HepG2 (cell line): ENCODE results near the gene ZFP1. TPM values are rescaled to one million over a fixed set of nuclear protein-coding genes. Genes with fewer than 3 reads are reported as not detected.

Experiments
- ATAC-seq: fragments of 200-7000 bp; cut with Tn5 transposase; 3 replicates; pipeline ENCODE4 v1.9.1; 2020; ENCODE audit warnings: mild to moderate bottlenecking, moderate library complexity
- BruUV-seq: library from RNA; stranded (reverse); fragments of 400-500 nt; replicated peaks from 2 replicates; lab custom pipeline; 2021; lab: Mats Ljungman, UMichigan
- CTCF ChIA-PET: fragments of 300-600 bp; formaldehyde crosslinking; extraction: SDS; loops from one replicate; lab custom pipeline; 2021; ENCODE audit warnings: low total read pairs, inconsistent platforms, low intra/inter-chr PET ratio; lab: Yijun Ruan, JAX
- POLR2A ChIA-PET: fragments of 350-600 bp; sonication (Branson Sonifier 250); formaldehyde crosslinking; loops from one replicate; lab custom pipeline; 2020; ENCODE audit warnings: antibody characterized with exemption, inconsistent platforms; lab: Yijun Ruan, JAX
- DNase-seq: peaks from one replicate; pipeline ENCODE4 v3.0.0-alpha.2; 2015; ENCODE audit warnings: low spot score
- FAIRE-seq: peaks from 3 replicates; lab custom pipeline; 2011; peaks lifted over from hg19 to GRCh38; lab: Jason Lieb, UNC
- H2AFZ ChIP-seq: one replicate; pipeline ENCODE4 v1.6.1; 2011; ENCODE audit warnings: low read length, inconsistent platforms
- H3K27ac ChIP-seq: fragments of 300-600 bp; 3 replicates; pipeline ENCODE4 v1.8.0; 2011; ENCODE audit warnings: mixed run types, mild to moderate bottlenecking, mixed read lengths, low read length, inconsistent platforms; ENCODE audit not compliant: insufficient read depth; ENCODE audit errors: extremely low read length
- H3K27me3 ChIP-seq, 2 experiments: fragments of 200-600 bp in 1 of 2; 2 replicates in 1 of 2; 3 replicates in 1 of 2; pipeline versions ENCODE4 v1.6.0 to v1.8.0; 2011; ENCODE audit warnings: low read length in 2 of 2, mild to moderate bottlenecking in 2 of 2, moderate library complexity in 2 of 2, inconsistent platforms in 1 of 2; ENCODE audit not compliant: insufficient read depth in 2 of 2, control insufficient read depth in 1 of 2
- H3K36me3 ChIP-seq, 2 experiments: fragments of 200-600 bp in 1 of 2; replicated peaks in 1 of 2; 2 replicates in 1 of 2; 3 replicates in 1 of 2; pipeline versions ENCODE4 v1.5.1 to v1.8.0; 2011; ENCODE audit warnings: low read length in 2 of 2, inconsistent platforms in 1 of 2; ENCODE audit not compliant: insufficient read depth in 2 of 2, control insufficient read depth in 1 of 2
- H3K4me1 ChIP-seq: 2 replicates; pipeline ENCODE4 v1.5.1; 2012; ENCODE audit warnings: low read length, inconsistent platforms; ENCODE audit not compliant: insufficient read depth
- H3K4me2 ChIP-seq: 2 replicates; pipeline ENCODE4 v1.6.0; 2011; ENCODE audit warnings: low read depth, low read length, inconsistent platforms
- H3K4me3 ChIP-seq, 3 experiments: fragments of 200-600 bp in 1 of 3; sonication (generic), shearing (Covaris generic) in 1 of 3; replicated peaks in 1 of 3; 2 replicates each; pipeline ENCODE4 v1.5.1; 2011 to 2016; ENCODE audit warnings: low read length in 3 of 3, inconsistent platforms in 2 of 3, low read depth in 2 of 3, mild to moderate bottlenecking in 2 of 3, control low read depth in 1 of 3, mixed read lengths in 1 of 3; ENCODE audit not compliant: insufficient read depth in 1 of 3
- H3K79me2 ChIP-seq: one replicate; pipeline ENCODE4 v1.6.1; 2011; ENCODE audit warnings: low read length, inconsistent platforms; ENCODE audit not compliant: insufficient read depth
- H3K9ac ChIP-seq: 2 replicates; pipeline ENCODE4 v1.6.0; 2011; ENCODE audit warnings: mild to moderate bottlenecking, low read depth, low read length, inconsistent platforms; ENCODE audit not compliant: insufficient read depth
- H3K9me3 ChIP-seq: 2 replicates; pipeline ENCODE4 v1.5.1; 2012; ENCODE audit warnings: mild to moderate bottlenecking, low read length
- H4K20me1 ChIP-seq: 2 replicates; pipeline ENCODE4 v1.6.0; 2011; ENCODE audit warnings: inconsistent platforms, mild to moderate bottlenecking, low read length, moderate library complexity; ENCODE audit not compliant: insufficient read depth
- CEBPG ChIP-seq: IDR thresholded peaks from 2 replicates; pipeline ENCODE4 v1.6.1; 2016
- DPF2 ChIP-seq: sonication (generic); formaldehyde crosslinking; IDR thresholded peaks from 2 replicates; pipeline ENCODE4 v1.4.0; 2020; ENCODE audit warnings: mild to moderate bottlenecking, low read depth, missing genetic modification reagents, borderline replicate concordance
- HDAC2 ChIP-seq: sonication (generic); formaldehyde crosslinking; IDR thresholded peaks from 2 replicates; pipeline ENCODE4 v1.4.0; 2020; ENCODE audit warnings: missing genetic modification reagents
- KDM6A ChIP-seq: IDR thresholded peaks from 2 replicates; pipeline ENCODE4 v1.6.1; 2016; ENCODE audit warnings: low read depth
- MATR3 ChIP-seq: sonication (generic); formaldehyde crosslinking; IDR thresholded peaks from 2 replicates; pipeline ENCODE4 v1.4.0; 2020; ENCODE audit warnings: missing genetic modification reagents
- MEF2D ChIP-seq: sonication (generic); formaldehyde crosslinking; IDR thresholded peaks from 2 replicates; pipeline ENCODE4 v1.5.1; 2020; ENCODE audit warnings: mild to moderate bottlenecking, missing genetic modification reagents
- MLLT10 ChIP-seq: sonication (generic); formaldehyde crosslinking; IDR thresholded peaks from 2 replicates; pipeline ENCODE4 v1.4.0; 2020; ENCODE audit warnings: missing genetic modification reagents
- MYC ChIP-seq: sonication (generic); formaldehyde crosslinking; IDR thresholded peaks from 2 replicates; pipeline ENCODE4 v1.9.0; 2021; ENCODE audit warnings: missing genetic modification reagents, borderline replicate concordance
- PAXIP1 ChIP-seq: sonication (generic); formaldehyde crosslinking; conservative IDR thresholded peaks from 2 replicates; pipeline ENCODE4 v1.4.0; 2020; ENCODE audit warnings: mild to moderate bottlenecking, missing genetic modification reagents, moderate library complexity
- RFXANK ChIP-seq: IDR thresholded peaks from 2 replicates; pipeline ENCODE4 v1.6.1; 2016
- SSRP1 ChIP-seq: IDR thresholded peaks from 2 replicates; pipeline ENCODE4 v1.6.1; 2016; ENCODE audit warnings: control low read depth
- THAP7 ChIP-seq: sonication (generic); formaldehyde crosslinking; IDR thresholded peaks from 2 replicates; pipeline ENCODE4 v1.8.1; 2023; ENCODE audit warnings: mild to moderate bottlenecking, missing genetic modification reagents
- ZBTB20 ChIP-seq: sonication (generic); formaldehyde crosslinking; IDR thresholded peaks from 2 replicates; pipeline ENCODE4 v1.8.1; 2023; ENCODE audit warnings: missing genetic modification reagents, low read depth, mild to moderate bottlenecking, borderline replicate concordance
- ZFAT ChIP-seq: sonication (generic); formaldehyde crosslinking; conservative IDR thresholded peaks from 2 replicates; pipeline ENCODE4 v1.8.1; 2023; ENCODE audit warnings: missing genetic modification reagents, inconsistent platforms
- ZFP36 ChIP-seq: fragments of 150-350 bp; IDR thresholded peaks from 2 replicates; pipeline ENCODE4 v1.6.1; 2018; ENCODE audit warnings: borderline replicate concordance, low read length, low read depth; ENCODE audit not compliant: partially characterized antibody
- ZMAT5 ChIP-seq: sonication (generic); formaldehyde crosslinking; IDR thresholded peaks from 2 replicates; pipeline ENCODE4 v1.5.0; 2020; ENCODE audit warnings: mild to moderate bottlenecking, low read depth, missing genetic modification reagents, borderline replicate concordance
- ZNF143 ChIP-seq: sonication (generic); formaldehyde crosslinking; IDR thresholded peaks from 2 replicates; pipeline ENCODE4 v1.4.0; 2020; ENCODE audit warnings: missing genetic modification reagents
- ZNF562 ChIP-seq: sonication (generic); formaldehyde crosslinking; IDR thresholded peaks from 2 replicates; pipeline ENCODE4 v1.8.0; 2022; ENCODE audit warnings: missing genetic modification reagents, borderline replicate concordance
- ZNF674 ChIP-seq: sonication (generic); formaldehyde crosslinking; IDR thresholded peaks from 2 replicates; pipeline ENCODE4 v1.5.0; 2020; ENCODE audit warnings: low read depth, mild to moderate bottlenecking, missing genetic modification reagents
- ZNF775 ChIP-seq: sonication (generic); formaldehyde crosslinking; IDR thresholded peaks from 2 replicates; pipeline ENCODE4 v1.4.0; 2020; ENCODE audit warnings: missing genetic modification reagents, mild to moderate bottlenecking, moderate library complexity, borderline replicate concordance
- WGBS: methylation state at CpG from one replicate; pipeline ENCODE4 v1.1.6; 2017; ENCODE audit warnings: low lambda C conversion rate; 5-methylcytosine and 5-hydroxymethylcytosine counted together
- in situ Hi-C: cut with HindIII; loops from 2 replicates; pipeline ENCODE4 v1.10.0; 2017; ENCODE audit warnings: low pct_unique_long_range_greater_than_20kb; ENCODE audit not compliant: extremely low pct_ligation_motif_present
- intact Hi-C: fragments of 100-400 bp; cut with micrococcal nuclease; formaldehyde crosslinking; loops from one replicate; pipeline ENCODE4 v1.10.0; 2022; ENCODE audit not compliant: unreplicated experiment
- polyA plus RNA-seq, 8 experiments: library from polyadenylated mRNA; depleted of rRNA in 3 of 8; stranded (reverse) in 7 of 8; unstranded in 1 of 8; fragments of >200 nt; fragmentation: Illumina TruSeq in 4 of 8; extraction: Trizol in 4 of 8; gene quantifications; 2 replicates each; pipeline versions ENCODE4 v1.2.1 to v1.2.3, GENCODE V29; 2011 to 2016; ENCODE audit warnings: low read depth in 4 of 8, missing spikeins in 1 of 8, mixed read lengths in 1 of 8; ENCODE audit not compliant: insufficient read depth in 1 of 8
- total RNA-seq, 5 experiments: library from RNA; depleted of rRNA; stranded (reverse); fragments of >200 nt; fragmentation: Illumina TruSeq; extraction: Trizol; gene quantifications; 2 replicates each; pipeline ENCODE4 v1.2.3, GENCODE V29; 2016; ENCODE audit warnings: low read depth in 1 of 5

The ZFP1 gene
- total and polyA plus RNA-seq, 2 of the 13 experiments (the other 11 are each of a cell fraction or from before 2014, with no cell fraction given) = 8.3 to 14.0 TPM

- intact Hi-C loops (loop anchor here (1.0 to 2.0 kb wide), 3 partner anchors 40 to 174 kb away; no protein-coding TSS in a partner anchor), in situ Hi-C loops (no loop called here)
- Histone ChIP-seq H3K36me3 (peaks cover 19 to 22% of the 10 kb centered on the region in 2 experiments), H3K9ac (peak overlapping the region; percentile 42), H3K27me3 (no peaks in the 10 kb centered on the region), H3K4me3 (peak overlapping the region; percentile 32 to 71 (median 48)), H2AFZ (no peak overlapping the region), H3K4me1 (peaks cover 53% of the 10 kb centered on the region), H4K20me1 (no peaks in the 10 kb centered on the region), H3K79me2 (peaks cover 2% of the 10 kb centered on the region), H3K27ac (peak overlapping the region; percentile 15), H3K4me2 (peak overlapping the region; percentile 85), H3K9me3 (no peaks in the 10 kb centered on the region)
- no TSS peak for BruUV-seq
- ATAC-seq = peak; percentile 65
- CTCF ChIA-PET = interaction anchor here (0.9 to 2.0 kb wide), 2 partner anchors 113 to 114 kb away, joined by 3 to 11 read pairs; partner anchors contain the start of gene ZNRF1
- peak; percentile 80 for DNase-seq
- POLR2A ChIA-PET = interaction anchor here (0.5 to 3.9 kb wide), 9 partner anchors 8 to 225 kb away, joined by 3 to 30 read pairs (median 5); partner anchors contain the start of genes WDR59 and ZNRF1
- WGBS = 17% methylated on average over 21 of the region's 28 CpGs
- FAIRE-seq = peak; percentile 95
- no peak for TF ChIP-seq ZFP36
- TF ChIP-seq MYC (CRISPR knock-in tag) = peak; percentile 94
- no peak for TF ChIP-seq ZNF562
- 0 out of 2 replicates have a peak, but pooled peaks have one; percentile 56 for TF ChIP-seq THAP7 (CRISPR knock-in tag)
- TF ChIP-seq KDM6A (CRISPR knock-in tag) = no peak
- no peak for TF ChIP-seq DPF2 (CRISPR knock-in tag)
- TF ChIP-seq MEF2D = peak; percentile 36
- no peak for TF ChIP-seq ZFAT (CRISPR knock-in tag)
- TF ChIP-seq SSRP1 (CRISPR knock-in tag) = peak; percentile 88
- TF ChIP-seq PAXIP1 (CRISPR knock-in tag) = 0 out of 2 replicates have a peak, but pooled peaks have one; percentile 39
- TF ChIP-seq ZNF143 (CRISPR knock-in tag) = 0 out of 2 replicates have a peak, but pooled peaks have one; percentile 58
- TF ChIP-seq ZNF674 (CRISPR knock-in tag) = no peak; the same call in 1 of the 2 replicates
- no peak for TF ChIP-seq RFXANK
- peak; percentile 85; the same call in 1 of the 2 replicates for TF ChIP-seq MATR3 (CRISPR knock-in tag)
- no peak; the same call in 1 of the 2 replicates for TF ChIP-seq ZBTB20 (CRISPR knock-in tag)
- TF ChIP-seq ZMAT5 (CRISPR knock-in tag) = no peak
- peak; percentile 45 for TF ChIP-seq CEBPG (CRISPR knock-in tag)
- TF ChIP-seq HDAC2 (CRISPR knock-in tag) = peak; percentile 77
- no peak for TF ChIP-seq MLLT10 (CRISPR knock-in tag)
- TF ChIP-seq ZNF775 (CRISPR knock-in tag) = 0 out of 2 replicates have a peak, but pooled peaks have one; percentile 1
Observed at GRCh38 chr16:75110637-75111513, 37.4 kb upstream of the ZFP1 start.
